Measurements from ENCODE around the gene CHURC1.

The CHURC1 gene

DNA sequence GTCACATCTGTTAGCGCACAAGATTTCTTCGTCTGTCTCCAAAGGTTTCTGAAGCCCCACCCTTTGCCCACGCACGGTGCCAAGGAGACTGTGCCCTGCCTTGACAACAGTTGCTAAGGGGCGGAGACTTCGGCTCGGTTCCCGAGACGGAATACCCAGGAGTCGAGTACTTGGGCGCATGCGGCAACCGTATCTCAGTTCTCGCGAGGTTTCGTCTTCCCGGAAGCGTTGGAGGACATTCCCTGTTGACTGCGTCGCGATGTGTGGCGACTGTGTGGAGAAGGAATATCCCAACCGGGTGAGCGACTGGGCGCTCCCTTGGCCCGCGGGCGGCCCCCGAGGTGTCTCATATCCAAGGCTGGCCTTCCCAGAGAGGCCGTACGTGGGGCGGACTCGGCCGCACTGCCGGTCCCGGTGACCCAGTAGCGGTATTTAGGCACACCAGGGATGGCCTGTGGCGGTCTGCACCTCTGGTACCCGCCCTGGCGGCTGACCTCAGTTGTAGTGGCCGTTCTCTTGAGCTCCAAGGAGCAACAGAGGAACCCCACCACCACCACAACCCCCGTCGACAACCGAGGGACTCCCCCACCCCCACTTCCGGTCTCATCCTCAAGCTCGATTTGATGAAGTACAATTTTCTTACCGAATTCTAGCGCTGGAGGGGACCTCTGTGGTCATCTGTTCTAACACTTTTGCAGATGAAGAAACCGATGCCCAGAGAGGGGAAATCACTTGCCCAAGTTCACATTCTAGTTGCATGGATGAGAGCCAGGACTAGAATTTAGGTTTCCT, at the start of gene CHURC1:
CHURC1 (plus strand) TSS at position 219 of the 792 bp plus-strand sequence; CDS start at position 260, 41 bp downstream.
- H3K27me3 Mint-ChIP-seq (ENCODE audit: low read depth, poor library complexity), result peaks cover 9% of the 10 kb centered on the region
- peak within 1 kb of the TSS; percentile 90 for H3K4me3 Mint-ChIP-seq
- peaks cover 14% of the 10 kb centered on the region for H3K36me3 Mint-ChIP-seq (ENCODE audit: low read depth)
- peak; percentile 97 for DNase-seq
- H3K27ac Mint-ChIP-seq, result peak within 1 kb of the TSS; percentile 90
- peaks cover 22% of the 10 kb centered on the region for H3K4me1 Mint-ChIP-seq
- H3K9me3 Mint-ChIP-seq, result no peaks in the 10 kb centered on the region
- TF ChIP-seq, protein P1, sequence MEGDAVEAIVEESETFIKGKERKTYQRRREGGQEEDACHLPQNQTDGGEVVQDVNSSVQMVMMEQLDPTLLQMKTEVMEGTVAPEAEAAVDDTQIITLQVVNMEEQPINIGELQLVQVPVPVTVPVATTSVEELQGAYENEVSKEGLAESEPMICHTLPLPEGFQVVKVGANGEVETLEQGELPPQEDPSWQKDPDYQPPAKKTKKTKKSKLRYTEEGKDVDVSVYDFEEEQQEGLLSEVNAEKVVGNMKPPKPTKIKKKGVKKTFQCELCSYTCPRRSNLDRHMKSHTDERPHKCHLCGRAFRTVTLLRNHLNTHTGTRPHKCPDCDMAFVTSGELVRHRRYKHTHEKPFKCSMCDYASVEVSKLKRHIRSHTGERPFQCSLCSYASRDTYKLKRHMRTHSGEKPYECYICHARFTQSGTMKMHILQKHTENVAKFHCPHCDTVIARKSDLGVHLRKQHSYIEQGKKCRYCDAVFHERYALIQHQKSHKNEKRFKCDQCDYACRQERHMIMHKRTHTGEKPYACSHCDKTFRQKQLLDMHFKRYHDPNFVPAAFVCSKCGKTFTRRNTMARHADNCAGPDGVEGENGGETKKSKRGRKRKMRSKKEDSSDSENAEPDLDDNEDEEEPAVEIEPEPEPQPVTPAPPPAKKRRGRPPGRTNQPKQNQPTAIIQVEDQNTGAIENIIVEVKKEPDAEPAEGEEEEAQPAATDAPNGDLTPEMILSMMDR (IDR thresholded peaks at IDR 0.05), result no peak

DNA sequence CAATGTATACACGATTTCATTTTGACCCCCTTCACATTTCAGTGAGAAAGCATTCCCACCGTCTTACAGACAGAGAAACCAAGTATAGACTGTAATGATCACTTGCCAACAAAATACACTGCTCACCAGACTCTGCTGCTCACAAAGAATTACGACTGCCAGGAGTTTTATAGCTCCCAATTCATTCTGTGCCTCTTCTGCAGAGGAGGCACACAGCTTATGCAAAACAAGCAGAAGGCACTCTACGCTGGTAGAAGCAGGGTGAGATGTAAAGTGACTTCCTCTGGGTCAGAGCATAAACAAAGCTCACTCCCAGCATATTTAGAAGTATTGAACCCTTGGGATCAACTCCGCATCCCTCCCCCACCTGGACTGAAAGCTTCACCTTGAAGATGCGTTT, 49.1 kb upstream of the CHURC1 start:
- Mint-ChIP-seq H3K27ac (no peak overlapping the region), H3K36me3 (ENCODE audit: low read depth) (no peaks in the 10 kb centered on the region), H3K9me3 (peaks cover 5% of the 10 kb centered on the region), H3K27me3 (ENCODE audit: low read depth, poor library complexity) (peaks cover 9% of the 10 kb centered on the region), H3K4me1 (peaks cover 42% of the 10 kb centered on the region), H3K4me3 (no peak overlapping the region)
- DNase-seq, result no peak
- TF ChIP-seq, protein P1 (IDR thresholded peaks at IDR 0.05), result no peak

DNA sequence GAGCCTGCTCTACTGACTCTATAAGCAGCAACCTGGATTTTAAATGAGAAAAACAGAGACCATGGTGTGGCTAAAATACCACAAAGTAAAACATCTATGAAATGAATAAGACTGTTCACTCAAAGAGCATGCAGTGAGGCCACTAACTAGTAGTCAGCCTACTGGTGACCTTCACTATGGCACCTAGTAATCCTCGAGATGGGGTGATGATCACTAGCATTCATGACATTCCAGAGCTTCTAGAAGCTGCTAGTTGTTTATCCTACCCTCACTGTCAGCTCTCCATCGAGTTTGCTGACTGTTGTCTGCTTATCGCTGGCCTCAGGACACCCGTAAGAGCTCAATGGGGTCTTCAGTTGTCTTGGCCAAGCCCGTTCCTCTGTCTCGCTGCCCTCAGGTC, 48.3 kb upstream of the CHURC1 start:
- peaks cover 13% of the 10 kb centered on the region for H3K27me3 Mint-ChIP-seq (ENCODE audit: low read depth, poor library complexity)
- H3K4me3 Mint-ChIP-seq, result no peak overlapping the region
- H3K36me3 Mint-ChIP-seq (ENCODE audit: low read depth), result no peaks in the 10 kb centered on the region
- H3K4me1 Mint-ChIP-seq, result peaks cover 39% of the 10 kb centered on the region
- no peak for DNase-seq
- H3K27ac Mint-ChIP-seq, result peak overlapping the region; percentile 49
- peaks cover 5% of the 10 kb centered on the region for H3K9me3 Mint-ChIP-seq
- TF ChIP-seq, protein P1 (IDR thresholded peaks at IDR 0.05), result no peak

DNA sequence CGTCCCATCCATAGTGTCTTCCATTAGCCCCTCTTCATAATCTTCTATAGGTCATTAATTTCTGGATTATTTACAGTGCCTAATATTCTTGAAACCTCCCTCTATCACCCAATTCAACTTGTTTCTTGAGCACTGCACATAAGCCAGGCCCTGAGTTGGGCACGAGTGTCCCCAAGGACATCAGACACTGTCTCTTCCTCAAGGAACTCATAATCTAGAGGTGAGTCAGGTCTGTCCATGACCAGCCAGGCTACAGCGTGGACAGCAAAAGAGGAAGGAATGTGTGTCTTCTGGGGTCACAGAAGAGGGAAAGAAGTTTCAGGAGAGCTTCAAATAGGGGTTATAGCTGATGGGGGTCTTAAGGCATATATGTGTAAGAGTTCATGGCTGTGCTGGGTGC, 47.1 kb upstream of the CHURC1 start:
- no peak overlapping the region for H3K4me3 Mint-ChIP-seq
- no peaks in the 10 kb centered on the region for H3K36me3 Mint-ChIP-seq (ENCODE audit: low read depth)
- H3K9me3 Mint-ChIP-seq, result peaks cover 9% of the 10 kb centered on the region
- H3K27me3 Mint-ChIP-seq (ENCODE audit: low read depth, poor library complexity), result peaks cover 23% of the 10 kb centered on the region
- no peak for DNase-seq
- H3K27ac Mint-ChIP-seq, result no peak overlapping the region
- TF ChIP-seq, protein P1 (IDR thresholded peaks at IDR 0.05), result no peak
- peaks cover 29% of the 10 kb centered on the region for H3K4me1 Mint-ChIP-seq

DNA sequence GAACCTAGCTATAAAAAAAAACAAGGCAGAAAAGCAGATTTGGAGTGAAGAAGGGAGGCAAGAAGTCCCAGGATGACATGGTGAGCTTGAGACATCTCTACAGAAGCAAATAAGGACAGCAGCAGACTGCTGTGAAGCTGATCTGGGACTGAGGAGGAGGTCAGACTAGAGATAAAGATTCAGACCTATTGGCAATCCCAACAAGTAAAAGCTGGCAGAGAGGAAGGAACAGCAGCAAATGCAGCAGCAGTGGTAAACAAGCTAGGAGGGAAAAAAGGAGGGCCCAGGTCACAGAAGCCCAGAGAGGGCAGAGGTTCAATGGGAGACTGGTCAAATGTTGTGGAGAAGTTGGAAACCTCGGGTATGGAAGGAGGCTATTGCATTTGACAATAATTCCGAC, 45.9 kb upstream of the CHURC1 start:
- Mint-ChIP-seq H3K4me1 (peaks cover 24% of the 10 kb centered on the region), H3K4me3 (no peak overlapping the region), H3K9me3 (peaks cover 19% of the 10 kb centered on the region), H3K27ac (no peak overlapping the region), H3K36me3 (ENCODE audit: low read depth) (peaks cover 5% of the 10 kb centered on the region), H3K27me3 (ENCODE audit: low read depth, poor library complexity) (peaks cover 34% of the 10 kb centered on the region)
- TF ChIP-seq, protein P1 (IDR thresholded peaks at IDR 0.05), result no peak
- DNase-seq, result no peak

DNA sequence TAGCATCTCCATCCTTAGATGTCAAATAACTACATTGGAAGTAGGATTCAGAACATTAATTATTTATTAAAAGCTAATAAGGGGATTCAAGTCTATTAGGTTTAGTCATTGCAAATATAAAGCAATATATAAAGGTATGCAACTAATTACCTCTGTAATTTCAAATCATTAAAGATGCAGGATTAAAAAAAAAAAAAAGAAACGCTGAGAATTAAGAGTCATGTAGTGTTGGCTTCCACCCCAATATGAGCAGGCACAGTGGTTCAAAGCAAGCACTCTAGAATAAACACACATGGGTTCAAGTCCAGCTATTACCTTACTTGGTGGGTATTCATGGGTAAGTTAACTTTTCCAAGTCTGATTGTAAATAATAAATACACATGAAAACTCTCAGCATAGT, 45.4 kb upstream of the CHURC1 start:
- Mint-ChIP-seq H3K9me3 (peaks cover 20% of the 10 kb centered on the region), H3K36me3 (ENCODE audit: low read depth) (peaks cover 5% of the 10 kb centered on the region), H3K27me3 (ENCODE audit: low read depth, poor library complexity) (peaks cover 38% of the 10 kb centered on the region), H3K27ac (no peak overlapping the region), H3K4me1 (peaks cover 20% of the 10 kb centered on the region), H3K4me3 (no peak overlapping the region)
- no peak for DNase-seq
- TF ChIP-seq, protein P1 (IDR thresholded peaks at IDR 0.05), result no peak

Measured in nephron progenitor cell (in vitro differentiated cells).